Measurements from ENCODE around the gene SLC1A4.
A peak's percentile ranks its signal among the peaks of the same experiment; 100 is the strongest.
"Not testable (repeated sequence)": the region's sequence is repeated elsewhere in the genome, so short reads cannot be mapped to it uniquely, and the experiment has no call there.

Gene SLC1A4

DNA sequence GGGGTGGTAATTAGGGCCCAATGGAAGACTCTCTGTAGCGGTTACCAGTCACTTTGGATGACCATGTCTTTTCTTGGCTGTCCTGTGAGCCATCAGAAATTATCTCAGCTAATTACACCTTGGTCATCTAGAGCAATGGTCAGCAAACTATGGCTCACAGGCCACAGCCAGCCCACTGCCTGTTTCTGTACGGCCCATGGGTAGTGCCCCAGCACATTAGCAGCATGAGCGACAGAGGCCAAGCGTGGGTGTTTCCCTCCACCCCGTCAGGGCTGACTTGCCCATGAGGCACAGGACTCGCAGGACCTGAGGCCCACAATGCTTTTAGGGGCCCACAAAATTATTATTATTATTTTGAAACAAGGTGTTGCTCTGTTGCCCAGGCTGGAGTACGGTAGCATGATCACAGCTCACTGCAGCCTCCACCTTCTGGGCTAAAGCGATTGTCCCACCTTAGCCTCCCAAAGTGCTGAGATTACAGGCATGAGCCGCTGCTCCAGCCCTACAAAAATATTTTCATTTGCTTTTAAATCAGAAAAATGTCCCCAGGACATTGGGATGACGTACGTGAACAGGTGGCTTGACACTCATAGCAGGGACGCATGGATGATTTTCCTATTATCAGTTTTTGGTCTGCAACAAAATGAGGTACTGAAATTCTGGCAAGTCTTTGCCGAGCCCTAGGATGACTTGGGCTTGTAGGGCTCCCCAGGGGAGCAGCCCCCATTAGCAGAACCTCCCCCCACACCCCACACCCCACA, 37.7 kb downstream of the SLC1A4 start:
- no peak for DNase-seq (ENCODE audit: low read depth)

GRCh38 chr2:65027616-65028244, 38.5 kb downstream of the SLC1A4 start:
- no peak for DNase-seq (ENCODE audit: low read depth)

GRCh38 chr2:65030476-65031332, 41.5 kb downstream of the SLC1A4 start:
- no peak for DNase-seq (ENCODE audit: low read depth)

DNA sequence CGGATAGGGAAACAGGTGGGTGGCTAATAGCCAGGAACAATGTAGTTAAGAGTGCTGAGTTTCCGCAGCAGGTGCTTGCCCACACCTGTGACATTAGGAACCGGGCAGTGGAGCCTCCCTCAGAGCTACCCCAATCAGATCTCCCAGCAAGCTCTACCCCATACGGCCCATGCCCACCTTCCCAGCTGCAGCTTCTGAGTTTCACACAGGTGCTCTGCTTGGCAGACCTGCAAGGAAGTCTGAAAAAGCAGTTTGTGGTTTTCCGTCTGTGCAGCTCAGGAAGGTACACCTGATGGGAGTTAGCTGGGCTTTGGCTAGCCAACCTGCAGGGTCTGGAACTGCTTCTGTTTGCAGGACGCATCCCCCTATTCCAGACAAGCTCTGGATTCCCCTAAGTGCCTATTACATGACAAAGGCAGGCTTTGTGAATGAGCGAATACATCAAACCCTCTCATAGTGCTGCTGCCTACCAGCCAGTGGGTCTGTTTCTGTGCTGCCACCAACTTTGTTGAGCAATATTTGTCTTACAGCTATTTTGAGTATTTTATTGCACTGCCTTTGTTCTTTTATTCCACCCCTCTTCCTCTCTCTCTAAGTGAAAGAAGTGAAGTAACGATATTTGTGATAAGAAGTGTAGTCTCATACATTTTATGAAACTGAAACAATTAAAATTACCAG, 42.3 kb downstream of the SLC1A4 start:
- DNase-seq (ENCODE audit: low read depth), result no peak

DNA sequence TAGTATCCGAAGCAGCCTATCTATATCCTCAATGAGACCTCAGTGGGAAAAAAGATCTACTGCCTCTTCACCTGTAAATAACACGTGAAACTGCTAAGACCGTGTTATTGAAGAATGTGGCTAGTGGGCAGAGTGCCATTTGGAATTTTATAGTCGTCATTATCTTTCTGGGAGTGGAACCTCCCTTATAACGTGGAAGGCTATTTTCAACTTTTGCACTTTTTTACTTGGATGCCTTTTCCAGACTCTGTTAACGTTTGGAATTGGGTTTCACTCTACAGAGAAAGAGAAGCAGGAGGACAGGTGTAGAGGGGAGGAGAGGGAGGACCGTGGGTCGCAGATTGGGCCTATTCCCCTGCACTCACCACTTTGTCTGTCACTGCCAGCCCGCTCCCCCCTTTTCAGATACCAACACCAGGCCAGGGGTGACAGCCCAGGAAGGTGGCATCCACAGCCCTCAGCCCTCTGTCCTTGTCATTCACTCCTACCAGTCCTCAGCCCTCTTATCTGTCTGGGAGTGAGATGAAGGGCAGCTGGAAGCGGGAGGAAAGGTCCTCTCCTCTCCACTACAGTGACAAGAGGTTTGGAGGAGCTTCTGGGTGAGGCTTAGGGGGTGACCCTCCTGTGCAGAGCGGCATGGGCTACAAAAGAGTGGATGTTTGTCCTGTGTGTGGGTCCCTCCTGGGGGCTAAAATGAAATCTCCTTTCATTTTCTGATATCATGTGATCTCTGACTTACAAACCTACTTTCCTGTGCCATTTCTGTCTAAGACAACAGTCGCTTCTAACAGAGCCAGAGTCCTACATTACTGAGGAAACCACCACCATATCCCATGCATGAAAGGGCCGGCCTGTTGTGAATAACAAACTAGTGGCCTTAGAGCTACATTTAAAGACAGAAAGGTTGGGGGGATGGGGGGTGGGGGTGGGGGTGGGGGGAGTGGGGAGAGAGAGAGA, 43.1 kb downstream of the SLC1A4 start:
- no peak for DNase-seq (ENCODE audit: low read depth)

- no peak for DNase-seq (ENCODE audit: low read depth)
These were observed 44.0 kb downstream of the SLC1A4 start for GRCh38 chr2:65033178-65033577.

DNA sequence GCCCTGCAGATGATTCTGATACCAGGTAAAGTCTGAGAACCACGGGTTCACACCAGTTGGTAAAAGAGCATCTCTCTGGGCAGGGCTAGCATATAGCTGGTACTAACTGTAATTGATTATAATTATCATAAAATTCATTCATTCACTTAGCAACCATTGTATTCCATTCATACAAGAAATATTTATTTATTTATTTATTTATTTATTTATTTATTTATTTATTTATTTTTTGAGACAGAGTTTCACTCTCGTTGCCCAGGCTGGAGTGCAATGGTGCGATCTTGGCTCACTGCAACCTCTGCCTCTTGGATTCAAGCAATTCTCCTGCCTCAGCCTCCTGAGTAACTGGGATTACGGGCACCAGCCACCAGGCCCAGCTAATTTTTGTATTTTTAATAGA, 44.5 kb downstream of the SLC1A4 start:
- DNase-seq (ENCODE audit: low read depth), result not testable (repeated sequence)

- DNase-seq (ENCODE audit: low read depth), result no peak
These were observed 46.2 kb downstream of the SLC1A4 start for GRCh38 chr2:65035351-65035943.

DNA sequence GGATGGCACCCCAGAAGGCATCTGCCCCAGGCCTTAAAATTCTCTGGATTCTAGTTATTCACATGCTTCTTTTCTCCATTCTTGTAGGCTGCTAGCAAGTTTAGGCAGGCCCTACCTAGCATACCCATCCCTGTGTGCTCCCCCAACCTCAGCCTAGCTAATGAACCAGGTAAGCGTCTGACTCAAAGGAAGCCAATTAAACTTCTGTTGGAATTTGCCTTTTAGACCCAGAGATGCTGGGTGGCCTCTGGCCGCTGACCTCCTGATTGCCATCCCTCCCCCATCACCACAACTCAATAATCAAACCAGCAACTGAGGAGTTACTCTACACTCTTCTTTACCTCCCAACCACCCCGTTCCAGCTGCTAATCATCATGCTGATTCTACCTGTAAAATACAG, 48.0 kb downstream of the SLC1A4 start:
- no peak for DNase-seq (ENCODE audit: low read depth)

GRCh38 chr2:65039640-65040039, 50.4 kb downstream of the SLC1A4 start:
- DNase-seq (ENCODE audit: low read depth), result no peak

- DNase-seq (ENCODE audit: low read depth), result peak; percentile 61
These were observed 51.4 kb downstream of the SLC1A4 start for GRCh38 chr2:65040400-65041261.

- no peak for DNase-seq (ENCODE audit: low read depth)
These were observed 53.8 kb downstream of the SLC1A4 start for GRCh38 chr2:65043001-65043400.

- DNase-seq (ENCODE audit: low read depth), result no peak
These were observed 55.0 kb downstream of the SLC1A4 start for GRCh38 chr2:65044097-65044735.

DNA sequence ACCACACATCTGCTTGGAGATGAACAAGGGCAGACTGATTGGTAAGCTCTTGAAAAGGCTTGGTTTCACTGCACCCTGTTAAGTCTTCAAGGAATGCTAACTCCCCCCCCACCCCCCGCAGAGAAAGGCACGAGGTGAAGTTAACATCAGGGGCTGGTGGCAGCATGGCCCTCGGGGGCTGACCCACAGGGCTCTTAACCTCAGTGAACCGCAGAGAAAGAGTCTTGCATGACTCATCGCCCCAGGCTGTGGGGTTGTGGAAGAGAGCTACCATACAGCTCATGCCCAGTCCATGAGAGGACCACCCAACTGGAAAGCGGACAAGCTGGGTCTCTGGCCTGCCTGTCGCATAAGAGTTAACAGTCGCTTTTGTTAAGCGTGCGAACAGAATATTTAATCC, 56.5 kb downstream of the SLC1A4 start:
- DNase-seq (ENCODE audit: low read depth), result no peak

DNA sequence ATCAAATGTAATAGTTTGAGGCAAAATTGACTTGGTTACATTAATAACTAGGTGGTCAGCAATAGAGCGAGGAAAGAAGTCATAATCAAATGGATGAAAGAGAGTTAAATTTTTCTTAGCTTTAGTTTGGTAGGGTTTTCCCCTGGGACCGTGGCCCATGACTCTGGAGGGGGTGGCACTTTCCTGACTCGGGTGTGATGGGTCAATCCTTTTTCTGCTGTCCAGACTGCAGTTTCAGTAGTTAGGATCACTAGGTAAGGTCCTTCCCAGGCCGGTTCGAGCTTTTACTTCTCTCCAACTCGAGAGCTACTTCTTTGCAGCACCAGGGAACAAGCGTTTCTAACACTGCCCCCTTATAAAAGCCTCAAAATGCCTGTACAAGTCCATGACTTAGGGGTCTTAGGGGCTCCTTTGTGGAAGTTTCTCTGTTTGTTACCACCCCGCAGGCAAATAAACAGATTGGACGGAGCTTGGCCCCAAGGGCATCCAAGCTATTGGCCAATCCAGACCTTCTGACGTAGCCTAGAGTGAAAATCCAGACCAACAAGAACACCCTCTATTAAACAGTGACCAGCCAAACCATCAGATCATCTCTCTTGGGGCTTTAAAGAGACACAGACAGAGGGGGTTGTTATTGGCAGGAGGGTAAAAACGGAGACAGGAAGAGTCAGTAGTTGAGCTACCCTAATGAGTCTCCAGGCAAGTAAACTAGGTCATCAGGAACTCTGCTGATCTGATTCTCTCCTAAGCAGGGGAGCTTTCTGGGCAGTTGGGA, 57.6 kb downstream of the SLC1A4 start:
- DNase-seq (ENCODE audit: low read depth), result no peak

GRCh38 chr2:65049010-65049639, 59.9 kb downstream of the SLC1A4 start:
- no peak for DNase-seq (ENCODE audit: low read depth)

GRCh38 chr2:65050931-65051330, 61.7 kb downstream of the SLC1A4 start:
- DNase-seq (ENCODE audit: low read depth), result no peak

DNA sequence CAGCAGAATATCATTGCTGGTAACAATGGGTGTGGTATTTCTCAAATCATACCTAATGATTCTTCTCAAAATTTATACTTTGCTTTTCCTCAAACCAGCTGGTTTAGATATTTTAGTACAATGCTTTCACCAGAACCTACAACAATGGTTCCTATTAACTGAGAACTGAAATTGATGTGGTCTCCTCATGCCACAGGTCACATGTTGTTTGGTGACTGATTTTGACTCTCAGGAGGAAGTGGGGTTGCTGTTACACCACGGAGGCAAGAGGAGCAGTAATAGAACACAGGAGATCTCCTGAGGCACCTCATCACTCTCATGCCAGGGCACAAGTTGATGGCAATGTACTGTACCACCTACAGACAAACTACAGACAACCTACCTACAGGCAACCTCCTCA, 64.0 kb downstream of the SLC1A4 start:
- DNase-seq (ENCODE audit: low read depth), result no peak

Measured in stimulated activated CD8-positive, alpha-beta memory T cell treated with anti-CD3 and anti-CD28 coated beads, Interleukin-15, amount 100 ng/mL, for 1 hour (primary cell).